ENCODE data around the gene EHMT2.

DNA sequence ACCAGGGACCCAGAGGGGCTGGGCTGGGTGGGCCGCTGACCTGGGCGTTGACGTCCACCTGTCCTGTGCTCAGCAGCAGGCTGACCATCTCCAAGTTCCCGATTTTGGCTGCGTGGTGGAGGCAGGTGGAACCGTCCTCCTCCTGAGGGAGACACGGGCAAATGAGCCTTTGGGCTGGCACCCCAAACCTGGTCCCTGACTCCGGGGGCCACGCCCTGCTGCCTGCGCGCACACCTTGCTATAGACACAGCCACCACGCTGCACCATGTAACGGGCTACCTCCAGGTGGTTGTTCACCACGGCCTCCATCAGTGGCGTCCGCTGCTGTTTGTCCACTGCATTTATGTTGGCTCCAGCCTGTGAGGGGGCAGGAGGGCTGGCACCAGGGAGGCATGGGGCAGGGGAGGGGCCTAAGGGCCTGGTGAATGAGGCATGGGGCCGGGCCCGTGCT is 10.9 kb downstream of the EHMT2 start:
- TF ChIP-seq, protein P1, sequence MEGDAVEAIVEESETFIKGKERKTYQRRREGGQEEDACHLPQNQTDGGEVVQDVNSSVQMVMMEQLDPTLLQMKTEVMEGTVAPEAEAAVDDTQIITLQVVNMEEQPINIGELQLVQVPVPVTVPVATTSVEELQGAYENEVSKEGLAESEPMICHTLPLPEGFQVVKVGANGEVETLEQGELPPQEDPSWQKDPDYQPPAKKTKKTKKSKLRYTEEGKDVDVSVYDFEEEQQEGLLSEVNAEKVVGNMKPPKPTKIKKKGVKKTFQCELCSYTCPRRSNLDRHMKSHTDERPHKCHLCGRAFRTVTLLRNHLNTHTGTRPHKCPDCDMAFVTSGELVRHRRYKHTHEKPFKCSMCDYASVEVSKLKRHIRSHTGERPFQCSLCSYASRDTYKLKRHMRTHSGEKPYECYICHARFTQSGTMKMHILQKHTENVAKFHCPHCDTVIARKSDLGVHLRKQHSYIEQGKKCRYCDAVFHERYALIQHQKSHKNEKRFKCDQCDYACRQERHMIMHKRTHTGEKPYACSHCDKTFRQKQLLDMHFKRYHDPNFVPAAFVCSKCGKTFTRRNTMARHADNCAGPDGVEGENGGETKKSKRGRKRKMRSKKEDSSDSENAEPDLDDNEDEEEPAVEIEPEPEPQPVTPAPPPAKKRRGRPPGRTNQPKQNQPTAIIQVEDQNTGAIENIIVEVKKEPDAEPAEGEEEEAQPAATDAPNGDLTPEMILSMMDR (IDR thresholded peaks at IDR 0.05), result no peak
- no peak for TF ChIP-seq POLR2A (IDR thresholded peaks at IDR 0.05)
